BLaER1 (cell line): ENCODE data around the gene ZNRF3.
"Not testable (repeated sequence)": the region's sequence is repeated elsewhere in the genome, so short reads cannot be mapped to it uniquely, and the experiment has no call there.

Experiments
- H3K27ac ChIP-seq: shearing (Covaris generic); formaldehyde crosslinking; 2 replicates; pipeline ENCODE4 v1.8.1; 2022
- H3K27me3 ChIP-seq: shearing (Covaris generic); formaldehyde crosslinking; 2 replicates; pipeline ENCODE4 v1.8.1; 2022
- H3K36me3 ChIP-seq: shearing (Covaris generic); formaldehyde crosslinking; 2 replicates; pipeline ENCODE4 v1.8.1; 2022
- H3K4me1 ChIP-seq: shearing (Covaris generic); formaldehyde crosslinking; 2 replicates; pipeline ENCODE4 v1.8.1; 2022
- H3K4me2 ChIP-seq: shearing (Covaris generic); formaldehyde crosslinking; 2 replicates; pipeline ENCODE4 v1.8.1; 2022
- H3K4me3 ChIP-seq: shearing (Covaris generic); formaldehyde crosslinking; 2 replicates; pipeline ENCODE4 v1.8.1; 2022
- H3K9ac ChIP-seq: shearing (Covaris generic); formaldehyde crosslinking; 2 replicates; pipeline ENCODE4 v1.8.1; 2022
- H3K9me3 ChIP-seq: shearing (Covaris generic); formaldehyde crosslinking; 2 replicates; pipeline ENCODE4 v1.8.1; 2022
- H4K20me1 ChIP-seq: shearing (Covaris generic); formaldehyde crosslinking; 2 replicates; pipeline ENCODE4 v1.8.1; 2022
- Cebpa-rat ChIP-seq: shearing (Covaris generic); IDR thresholded peaks from 2 replicates; pipeline ENCODE4 v1.8.1; 2022

The ZNRF3 gene

GRCh38 chr22:28883917-28884746, 760 bp downstream of the ZNRF3 start:
- Histone ChIP-seq H3K4me2 (peak overlapping the region; percentile 98), H3K4me1 (peaks cover 45% of the 10 kb centered on the region), H3K9me3 (no peaks in the 10 kb centered on the region), H3K4me3 (peak overlapping the region; percentile 84), H3K27me3 (0 out of 2 replicates have a peak, but pooled peaks cover 4% of the 10 kb centered on the region), H4K20me1 (peaks cover 50% of the 10 kb centered on the region), H3K9ac (peak overlapping the region; percentile 78), H3K27ac (peak overlapping the region; percentile 76), H3K36me3 (no peaks in the 10 kb centered on the region)
- TF ChIP-seq Cebpa-rat, result no peak

GRCh38 chr22:28884747-28885350, 1.5 kb downstream of the ZNRF3 start:
- Histone ChIP-seq H3K9me3 (no peaks in the 10 kb centered on the region), H3K9ac (0 out of 2 replicates have a peak overlapping the region, but pooled peaks have one; percentile 78), H3K4me2 (peak overlapping the region; percentile 98), H3K36me3 (no peaks in the 10 kb centered on the region), H3K4me3 (peak overlapping the region; percentile 84), H3K27me3 (0 out of 2 replicates have a peak, but pooled peaks cover 4% of the 10 kb centered on the region), H4K20me1 (peaks cover 57% of the 10 kb centered on the region), H3K4me1 (peaks cover 40% of the 10 kb centered on the region), H3K27ac (no peak overlapping the region)
- TF ChIP-seq Cebpa-rat, result no peak

DNA sequence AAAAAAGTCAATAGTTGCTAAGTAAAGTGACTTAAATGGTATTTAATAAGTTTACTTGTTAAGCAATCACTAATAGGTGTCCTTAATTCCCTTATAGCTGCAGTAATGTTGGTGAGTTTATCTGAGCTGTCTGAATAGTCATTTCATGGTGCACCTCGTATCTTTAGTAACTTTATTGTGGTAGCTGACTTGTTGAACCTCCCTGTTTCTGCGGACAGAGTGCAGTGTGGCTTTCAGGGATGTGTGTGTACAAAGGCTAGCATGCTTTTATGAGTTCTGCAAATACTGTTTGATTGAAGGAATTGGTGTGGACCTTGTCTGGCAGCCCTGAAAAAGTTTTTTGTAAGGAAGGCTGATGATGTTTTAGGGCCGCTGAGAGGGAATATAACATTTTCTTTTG, 2.6 kb downstream of the ZNRF3 start:
- Histone ChIP-seq H3K36me3 (no peaks in the 10 kb centered on the region), H3K27ac (no peak overlapping the region), H3K9me3 (no peaks in the 10 kb centered on the region), H3K9ac (no peak overlapping the region), H4K20me1 (peaks cover 68% of the 10 kb centered on the region), H3K27me3 (0 out of 2 replicates have a peak, but pooled peaks cover 4% of the 10 kb centered on the region), H3K4me3 (no peak overlapping the region), H3K4me2 (peak overlapping the region; percentile 98; the same call in 1 of the 2 replicates), H3K4me1 (peaks cover 29% of the 10 kb centered on the region)
- TF ChIP-seq Cebpa-rat, result no peak

- H3K27me3 ChIP-seq, H3K4me2 ChIP-seq, H3K4me3 ChIP-seq, H3K27ac ChIP-seq, H3K9ac ChIP-seq, H3K9me3 ChIP-seq, H3K36me3 ChIP-seq: not testable (repeated sequence)
- Histone ChIP-seq H3K4me1 (peaks cover 32% of the 10 kb centered on the region), H4K20me1 (peaks cover 75% of the 10 kb centered on the region)
These were observed 3.3 kb downstream of the ZNRF3 start for GRCh38 chr22:28886679-28887078.

DNA sequence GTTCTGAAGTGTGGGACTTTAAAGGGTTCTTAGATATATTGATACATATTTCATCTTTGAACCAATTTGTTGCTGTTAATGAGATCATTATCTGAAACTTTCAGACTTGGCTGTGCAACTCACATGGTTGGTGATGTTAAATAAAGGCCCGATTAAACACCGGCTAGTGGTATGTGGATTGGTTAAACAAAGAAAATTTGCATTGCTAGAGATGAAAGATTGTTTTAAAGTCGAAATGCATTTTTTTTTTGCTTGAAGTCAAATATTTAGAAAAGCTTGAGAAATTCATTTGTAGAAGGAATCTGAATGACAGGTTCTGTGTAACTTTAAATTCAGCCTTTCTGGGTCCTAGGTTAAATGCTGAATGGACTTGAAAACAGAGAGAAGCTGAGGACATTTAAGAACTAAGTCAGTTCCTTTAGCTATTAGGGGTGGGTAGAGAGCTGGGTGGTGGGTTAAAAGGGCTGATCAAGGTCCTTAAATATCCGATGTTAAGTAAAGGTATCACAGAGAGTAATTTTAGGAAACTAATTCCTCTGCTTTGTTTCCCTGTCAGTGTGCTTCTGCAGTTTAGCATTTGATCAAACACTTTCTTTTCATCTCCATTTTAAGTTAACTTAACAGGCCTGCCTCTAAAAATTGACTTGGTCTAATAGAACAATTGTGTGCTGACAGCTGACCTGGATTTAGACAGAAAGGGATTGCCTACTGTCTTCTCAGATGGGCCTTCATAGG, 4.5 kb downstream of the ZNRF3 start:
- H3K4me1 ChIP-seq, result peaks cover 27% of the 10 kb centered on the region

GRCh38 chr22:28889478-28890024, 6.2 kb downstream of the ZNRF3 start:
- peaks cover 100% of the 10 kb centered on the region for H4K20me1 ChIP-seq
- H3K4me3 ChIP-seq, result no peak overlapping the region
- H3K9me3 ChIP-seq, result no peaks in the 10 kb centered on the region
- H3K9ac ChIP-seq, result no peak overlapping the region
- TF ChIP-seq Cebpa-rat, result no peak
- no peak overlapping the region for H3K27ac ChIP-seq
- 0 out of 2 replicates have a peak, but pooled peaks cover 1% of the 10 kb centered on the region for H3K27me3 ChIP-seq
- H3K36me3 ChIP-seq, result no peaks in the 10 kb centered on the region
- peaks cover 31% of the 10 kb centered on the region for H3K4me1 ChIP-seq
- H3K4me2 ChIP-seq, result no peak overlapping the region

More for the DNA sequence above, 4.5 kb downstream of the ZNRF3 start:
- no peak overlapping the region for H3K4me3 ChIP-seq
- no peaks in the 10 kb centered on the region for H3K9me3 ChIP-seq
- H3K27me3 ChIP-seq, result 0 out of 2 replicates have a peak, but pooled peaks cover 4% of the 10 kb centered on the region
- no peak overlapping the region for H3K4me2 ChIP-seq
- no peak overlapping the region for H3K27ac ChIP-seq
- H4K20me1 ChIP-seq, result peaks cover 88% of the 10 kb centered on the region
- no peak overlapping the region for H3K9ac ChIP-seq
- no peaks in the 10 kb centered on the region for H3K36me3 ChIP-seq
- TF ChIP-seq Cebpa-rat, result no peak

DNA sequence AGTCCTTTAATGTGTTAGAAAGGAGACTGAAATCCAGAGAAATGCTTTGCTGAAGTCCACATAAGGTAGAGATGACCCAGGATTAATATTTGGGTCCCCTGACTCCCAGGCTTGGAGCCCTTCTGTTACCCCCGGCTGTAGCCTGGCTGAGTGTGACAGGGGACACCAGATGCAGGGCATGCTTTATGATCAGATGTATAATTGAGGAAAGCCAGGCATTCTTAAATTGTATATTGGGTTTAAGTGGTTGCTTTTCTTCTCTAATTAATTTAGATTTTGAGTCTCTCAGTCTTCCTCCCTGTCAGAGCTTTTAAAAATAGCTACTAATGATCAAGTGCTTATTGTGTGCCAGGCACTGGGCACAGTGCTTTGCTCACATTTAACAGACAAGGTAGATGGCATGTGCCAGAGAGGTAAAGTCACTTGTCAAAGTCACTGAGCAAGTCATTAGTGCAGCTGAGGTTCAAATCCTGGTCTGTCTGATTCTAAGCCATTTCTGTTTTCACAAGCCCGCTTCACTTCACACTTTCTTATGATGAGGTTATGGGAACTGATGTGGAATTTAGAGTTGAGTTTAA, 7.9 kb downstream of the ZNRF3 start:
- H3K36me3 ChIP-seq, result no peaks in the 10 kb centered on the region
- peaks cover 36% of the 10 kb centered on the region for H3K4me1 ChIP-seq
- H3K9ac ChIP-seq, result no peak overlapping the region
- no peak overlapping the region for H3K4me2 ChIP-seq
- H3K27ac ChIP-seq, result no peak overlapping the region
- no peak overlapping the region for H3K4me3 ChIP-seq
- H3K27me3 ChIP-seq, result no peaks in the 10 kb centered on the region
- peaks cover 92% of the 10 kb centered on the region for H4K20me1 ChIP-seq
- no peaks in the 10 kb centered on the region for H3K9me3 ChIP-seq
- TF ChIP-seq Cebpa-rat, result no peak

DNA sequence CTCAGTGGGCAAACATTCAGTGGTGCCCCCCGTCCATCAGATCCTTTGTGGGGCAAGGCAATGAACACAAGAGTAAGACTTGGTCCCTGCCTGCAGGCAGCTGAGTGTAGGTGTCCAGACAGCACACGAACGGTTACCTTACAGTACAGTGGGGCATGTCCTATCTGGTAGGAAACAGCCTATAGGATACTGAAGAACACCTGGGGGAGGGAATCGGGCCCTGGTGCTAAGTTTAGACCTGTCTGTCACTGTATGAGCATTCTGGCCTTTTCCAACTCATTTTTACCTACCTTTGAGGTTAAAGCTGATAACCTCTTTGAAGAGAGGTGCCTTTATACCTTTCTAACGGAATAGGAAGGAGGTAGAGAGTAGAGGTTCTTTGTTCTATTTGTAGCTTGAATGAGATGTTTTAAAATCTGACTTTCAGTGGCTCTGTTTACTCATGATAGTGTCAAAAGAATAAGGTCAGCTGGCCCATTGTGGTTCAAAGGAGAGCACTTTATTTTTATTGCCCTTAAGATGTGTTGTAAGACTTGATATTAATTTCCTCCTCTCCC, 8.9 kb downstream of the ZNRF3 start:
- Histone ChIP-seq H3K36me3 (no peaks in the 10 kb centered on the region), H3K9ac (no peak overlapping the region), H3K27me3 (no peaks in the 10 kb centered on the region), H4K20me1 (peaks cover 92% of the 10 kb centered on the region), H3K9me3 (no peaks in the 10 kb centered on the region), H3K4me1 (peaks cover 46% of the 10 kb centered on the region), H3K4me3 (no peak overlapping the region), H3K4me2 (0 out of 2 replicates have a peak overlapping the region, but pooled peaks have one; percentile 5), H3K27ac (no peak overlapping the region)
- no peak for TF ChIP-seq Cebpa-rat

DNA sequence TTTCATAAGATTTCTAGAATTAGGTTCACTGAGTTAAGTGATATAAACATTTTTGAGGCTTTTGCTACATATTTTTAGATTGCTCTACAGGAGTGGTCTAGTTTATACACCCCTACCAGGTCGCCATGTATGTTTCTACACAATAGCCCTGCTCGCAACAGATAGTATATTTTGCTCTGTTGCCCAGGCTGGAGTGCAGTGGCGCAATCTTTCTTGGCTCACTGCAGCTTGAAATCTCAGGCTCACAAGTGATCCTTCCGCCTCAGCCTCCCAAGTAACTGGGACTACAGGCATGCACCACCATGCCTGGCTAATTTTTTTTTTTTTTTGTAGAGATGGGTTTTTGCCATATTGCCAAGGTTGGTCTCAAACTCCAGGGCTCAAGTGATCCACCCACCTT, 10.4 kb downstream of the ZNRF3 start:
- no peak overlapping the region for H3K4me3 ChIP-seq
- H3K36me3 ChIP-seq, result no peaks in the 10 kb centered on the region
- H3K27ac ChIP-seq, result no peak overlapping the region
- H4K20me1 ChIP-seq, result peaks cover 92% of the 10 kb centered on the region
- TF ChIP-seq Cebpa-rat, result no peak; the same call in 1 of the 2 replicates
- no peak overlapping the region for H3K9ac ChIP-seq
- H3K4me2 ChIP-seq, result peak overlapping the region; percentile 65
- no peaks in the 10 kb centered on the region for H3K27me3 ChIP-seq
- H3K9me3 ChIP-seq, result no peaks in the 10 kb centered on the region
- H3K4me1 ChIP-seq, result peaks cover 62% of the 10 kb centered on the region
